Measurements from ENCODE around the gene CKS2.

DNA sequence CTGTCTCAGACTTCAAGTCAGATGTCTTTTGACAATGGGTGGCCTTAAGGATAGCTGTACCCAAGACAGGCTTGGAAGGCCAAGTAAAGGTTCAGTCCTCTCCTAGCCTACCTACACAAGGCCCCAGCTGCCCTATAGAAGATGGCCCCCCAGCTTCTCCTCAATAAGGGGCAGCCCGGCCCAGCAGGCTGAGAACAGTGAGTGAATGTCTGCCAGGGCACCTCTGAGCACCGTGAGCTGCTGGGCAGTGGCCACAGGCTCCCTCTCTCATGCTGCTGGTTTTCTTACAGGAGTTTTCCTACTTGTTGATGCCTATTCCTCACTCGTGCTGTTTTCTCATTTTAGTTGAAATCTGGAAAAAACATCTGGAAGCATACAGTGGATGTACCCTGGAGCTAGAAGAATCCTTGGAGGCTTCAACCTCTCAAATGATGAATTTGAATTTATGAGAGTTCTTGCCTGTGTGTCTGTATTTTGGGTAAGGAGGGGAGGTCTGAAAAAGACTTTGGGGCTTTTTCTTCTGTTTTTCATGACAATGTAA is 47.5 kb downstream of the CKS2 start:
- no peak for TF ChIP-seq CTCF (IDR thresholded peaks at IDR 0.05)
- TF ChIP-seq POLR2A (IDR thresholded peaks at IDR 0.05): no peak
- TF ChIP-seq EP300 (IDR thresholded peaks at IDR 0.05; ENCODE audit: low read depth): no peak
